Neural cell (in vitro differentiated cells): ENCODE measurements around the gene IPMK. TPM values are rescaled to one million over a fixed set of nuclear protein-coding genes. Genes with fewer than 3 reads are reported as not detected.

ENCODE experiments used
- H2AFZ ChIP-seq: fragments of 200-600, 300-800 bp; sonication (generic), shearing (Covaris generic); 2 replicates; pipeline ENCODE4 v1.6.0; 2014; ENCODE audit warnings: low read depth, mild to moderate bottlenecking, antibody characterized with exemption, low read length, moderate library complexity
- H3F3A ChIP-seq: fragments of 200-600 bp; shearing (Covaris generic); 2 replicates; pipeline ENCODE4 v1.6.1; 2016; ENCODE audit warnings: mild to moderate bottlenecking, moderate library complexity, mixed read lengths, antibody characterized with exemption, low read length; ENCODE audit not compliant: insufficient read depth, poor library complexity, severe bottlenecking
- H3K27ac ChIP-seq: fragments of 200-600, 300-800 bp; sonication (generic), shearing (Covaris generic); 2 replicates; pipeline ENCODE4 v1.5.1; 2014; ENCODE audit warnings: mild to moderate bottlenecking, low read length, moderate library complexity
- H3K27me3 ChIP-seq: fragments of 300-800, 200-600 bp; sonication (generic), shearing (Covaris generic); 2 replicates; pipeline ENCODE4 v1.6.0; 2014; ENCODE audit warnings: mild to moderate bottlenecking, low read depth, low read length, moderate library complexity; ENCODE audit not compliant: insufficient read depth
- H3K36me3 ChIP-seq: fragments of 300-800, 200-600 bp; sonication (generic), shearing (Covaris generic); 2 replicates; pipeline ENCODE4 v1.5.1; 2014; ENCODE audit warnings: mild to moderate bottlenecking, antibody characterized with exemption, low read length, moderate library complexity; ENCODE audit not compliant: insufficient read depth
- H3K4me2 ChIP-seq: fragments of 300-800, 200-600 bp; sonication (generic), shearing (Covaris generic); 2 replicates; pipeline ENCODE4 v1.6.0; 2014; ENCODE audit warnings: mild to moderate bottlenecking, low read length
- H3K4me3 ChIP-seq: fragments of 300-800, 200-600 bp; sonication (generic), shearing (Covaris generic); 2 replicates; pipeline ENCODE4 v1.5.1; 2014; ENCODE audit warnings: mild to moderate bottlenecking, low read length, moderate library complexity
- H3K79me2 ChIP-seq: fragments of 200-600 bp; shearing (Covaris generic); replicated peaks from 2 replicates; pipeline ENCODE4 v1.6.0; 2014; ENCODE audit warnings: mild to moderate bottlenecking, low read length, moderate library complexity; ENCODE audit not compliant: insufficient read depth
- H3K9ac ChIP-seq: fragments of 300-800, 200-600 bp; sonication (generic), shearing (Covaris generic); 2 replicates; pipeline ENCODE4 v1.6.1; 2016; ENCODE audit warnings: mild to moderate bottlenecking, low read length, mixed read lengths
- H3K9me2 ChIP-seq: fragments of 200-600 bp; shearing (Covaris generic); 2 replicates; pipeline ENCODE4 v1.6.1; 2016; ENCODE audit warnings: mild to moderate bottlenecking, low read length, mixed read lengths; ENCODE audit not compliant: insufficient read depth
- H3K9me3 ChIP-seq: fragments of 200-600, 300-800 bp; sonication (generic), shearing (Covaris generic); 2 replicates; pipeline ENCODE4 v1.6.1; 2016; ENCODE audit warnings: mild to moderate bottlenecking, mixed run types, low read length, moderate library complexity, mixed read lengths
- H4K20me1 ChIP-seq: fragments of 200-600 bp; shearing (Covaris generic); 2 replicates; pipeline ENCODE4 v1.6.1; 2016; ENCODE audit warnings: mild to moderate bottlenecking, mixed run types; ENCODE audit not compliant: insufficient read depth
- CTCF ChIP-seq: fragments of 450-650 bp; IDR thresholded peaks from 2 replicates; pipeline ENCODE4 v1.5.1; 2014; ENCODE audit warnings: antibody characterized with exemption, mild to moderate bottlenecking, moderate library complexity; ENCODE audit not compliant: poor library complexity, severe bottlenecking
- EP300 ChIP-seq: fragments of 450-650 bp; conservative IDR thresholded peaks from 2 replicates; pipeline ENCODE4 v1.6.1; 2014; ENCODE audit warnings: antibody characterized with exemption, mild to moderate bottlenecking, moderate library complexity; ENCODE audit not compliant: poor library complexity, severe bottlenecking
- EZH2 ChIP-seq: fragments of 200-600, 300-800 bp; shearing (Covaris generic), sonication (generic); IDR thresholded peaks from 2 replicates; pipeline ENCODE4 v1.6.1; 2014; ENCODE audit warnings: antibody characterized with exemption, low read length, borderline replicate concordance, mild to moderate bottlenecking; ENCODE audit not compliant: insufficient read depth, poor library complexity, severe bottlenecking
- MXI1 ChIP-seq: fragments of 450-650 bp; conservative IDR thresholded peaks from 2 replicates; pipeline ENCODE4 v1.6.1; 2014; ENCODE audit warnings: antibody characterized with exemption, mild to moderate bottlenecking; ENCODE audit not compliant: poor library complexity, severe bottlenecking
- POLR2AphosphoS5 ChIP-seq: IDR thresholded peaks from 2 replicates; pipeline ENCODE4 v1.6.1; 2012
- RAD21 ChIP-seq: fragments of 450-650 bp; conservative IDR thresholded peaks from 2 replicates; pipeline ENCODE4 v1.6.1; 2014; ENCODE audit warnings: antibody characterized with exemption, mild to moderate bottlenecking, moderate library complexity
- REST ChIP-seq: IDR thresholded peaks from 2 replicates; pipeline ENCODE4 v1.6.1; 2012; ENCODE audit warnings: borderline replicate concordance
- SMC3 ChIP-seq: fragments of 450-650 bp; conservative IDR thresholded peaks from 2 replicates; pipeline ENCODE4 v1.6.1; 2014; ENCODE audit warnings: antibody characterized with exemption, mild to moderate bottlenecking, moderate library complexity; ENCODE audit not compliant: poor library complexity
- TAF1 ChIP-seq: IDR thresholded peaks from 2 replicates; pipeline ENCODE4 v1.6.1; 2012; ENCODE audit warnings: low read depth
- polyA plus RNA-seq: library from polyadenylated mRNA; depleted of rRNA; stranded (reverse); fragments of >200 nt; gene quantifications from 2 replicates; pipeline ENCODE4 v1.2.3, GENCODE V29; 2014

IPMK gene
- polyA plus RNA-seq, 1 donor from 2014 or later = 11.7 TPM

- Histone ChIP-seq H3K4me2 (no peak overlapping the region), H3K27me3 (no peaks in the 10 kb centered on the region), H3K79me2 (no peaks in the 10 kb centered on the region), H3K9me2 (no peaks in the 10 kb centered on the region), H3K9ac (no peak overlapping the region), H2AFZ (no peak overlapping the region), H4K20me1 (no peaks in the 10 kb centered on the region), H3K9me3 (no peaks in the 10 kb centered on the region), H3K36me3 (no peaks in the 10 kb centered on the region), H3K4me3 (no peak overlapping the region), H3F3A (no peaks in the 10 kb centered on the region), H3K27ac (no peak overlapping the region)
- TF ChIP-seq CTCF = peak; percentile 77
- TF ChIP-seq REST = no peak
- TF ChIP-seq RAD21 = peak; percentile 83
- TF ChIP-seq TAF1 = no peak
- TF ChIP-seq SMC3 = peak; percentile 83
These were observed 90.2 kb downstream of the IPMK start for GRCh38 chr10:58177362-58177947.

GRCh38 chr10:58175990-58176900 is 91.4 kb downstream of the IPMK start:
- H3K36me3 ChIP-seq = no peaks in the 10 kb centered on the region
- H3K9me2 ChIP-seq = no peaks in the 10 kb centered on the region
- no peak overlapping the region for H2AFZ ChIP-seq
- H3K79me2 ChIP-seq = no peaks in the 10 kb centered on the region
- H3K27me3 ChIP-seq = no peaks in the 10 kb centered on the region
- H3K27ac ChIP-seq = no peak overlapping the region
- H4K20me1 ChIP-seq = no peaks in the 10 kb centered on the region
- H3K4me3 ChIP-seq = no peak overlapping the region
- TF ChIP-seq TAF1 = no peak
- TF ChIP-seq RAD21 = no peak
- TF ChIP-seq REST = no peak
- TF ChIP-seq EZH2 = no peak
- TF ChIP-seq EP300 = no peak
- TF ChIP-seq CTCF = no peak
- no peak for TF ChIP-seq SMC3
- TF ChIP-seq MXI1 = no peak
- no peak for TF ChIP-seq POLR2AphosphoS5
- no peaks in the 10 kb centered on the region for H3K9me3 ChIP-seq
- H3K4me2 ChIP-seq = no peak overlapping the region
- H3K9ac ChIP-seq = no peak overlapping the region
- H3F3A ChIP-seq = no peaks in the 10 kb centered on the region
